SKM-1 treated with dmso at 0.1 percent for 144 hours (cell line): Measurements from ENCODE around the gene CDH24.

Experiments
- DNase-seq: peaks from one replicate; lab custom pipeline; 2025; ENCODE audit not compliant: unreplicated experiment; lab: John Stamatoyannopoulos, UW

The CDH24 gene, protein sequence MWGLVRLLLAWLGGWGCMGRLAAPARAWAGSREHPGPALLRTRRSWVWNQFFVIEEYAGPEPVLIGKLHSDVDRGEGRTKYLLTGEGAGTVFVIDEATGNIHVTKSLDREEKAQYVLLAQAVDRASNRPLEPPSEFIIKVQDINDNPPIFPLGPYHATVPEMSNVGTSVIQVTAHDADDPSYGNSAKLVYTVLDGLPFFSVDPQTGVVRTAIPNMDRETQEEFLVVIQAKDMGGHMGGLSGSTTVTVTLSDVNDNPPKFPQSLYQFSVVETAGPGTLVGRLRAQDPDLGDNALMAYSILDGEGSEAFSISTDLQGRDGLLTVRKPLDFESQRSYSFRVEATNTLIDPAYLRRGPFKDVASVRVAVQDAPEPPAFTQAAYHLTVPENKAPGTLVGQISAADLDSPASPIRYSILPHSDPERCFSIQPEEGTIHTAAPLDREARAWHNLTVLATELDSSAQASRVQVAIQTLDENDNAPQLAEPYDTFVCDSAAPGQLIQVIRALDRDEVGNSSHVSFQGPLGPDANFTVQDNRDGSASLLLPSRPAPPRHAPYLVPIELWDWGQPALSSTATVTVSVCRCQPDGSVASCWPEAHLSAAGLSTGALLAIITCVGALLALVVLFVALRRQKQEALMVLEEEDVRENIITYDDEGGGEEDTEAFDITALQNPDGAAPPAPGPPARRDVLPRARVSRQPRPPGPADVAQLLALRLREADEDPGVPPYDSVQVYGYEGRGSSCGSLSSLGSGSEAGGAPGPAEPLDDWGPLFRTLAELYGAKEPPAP

GRCh38 chr14:23056956-23057756 lies at the start of gene CDH24:
Gene CDH24 (minus strand): TSS chr14:23057520. CDS start chr14:23055733, 1,787 bp downstream.
- no peak for DNase-seq

- no peak for DNase-seq
Observed at GRCh38 chr14:23106747-23107045, 49.4 kb upstream of the CDH24 start.

GRCh38 chr14:23105348-23105824 lies 48.1 kb upstream of the CDH24 start:
- no peak for DNase-seq

DNA sequence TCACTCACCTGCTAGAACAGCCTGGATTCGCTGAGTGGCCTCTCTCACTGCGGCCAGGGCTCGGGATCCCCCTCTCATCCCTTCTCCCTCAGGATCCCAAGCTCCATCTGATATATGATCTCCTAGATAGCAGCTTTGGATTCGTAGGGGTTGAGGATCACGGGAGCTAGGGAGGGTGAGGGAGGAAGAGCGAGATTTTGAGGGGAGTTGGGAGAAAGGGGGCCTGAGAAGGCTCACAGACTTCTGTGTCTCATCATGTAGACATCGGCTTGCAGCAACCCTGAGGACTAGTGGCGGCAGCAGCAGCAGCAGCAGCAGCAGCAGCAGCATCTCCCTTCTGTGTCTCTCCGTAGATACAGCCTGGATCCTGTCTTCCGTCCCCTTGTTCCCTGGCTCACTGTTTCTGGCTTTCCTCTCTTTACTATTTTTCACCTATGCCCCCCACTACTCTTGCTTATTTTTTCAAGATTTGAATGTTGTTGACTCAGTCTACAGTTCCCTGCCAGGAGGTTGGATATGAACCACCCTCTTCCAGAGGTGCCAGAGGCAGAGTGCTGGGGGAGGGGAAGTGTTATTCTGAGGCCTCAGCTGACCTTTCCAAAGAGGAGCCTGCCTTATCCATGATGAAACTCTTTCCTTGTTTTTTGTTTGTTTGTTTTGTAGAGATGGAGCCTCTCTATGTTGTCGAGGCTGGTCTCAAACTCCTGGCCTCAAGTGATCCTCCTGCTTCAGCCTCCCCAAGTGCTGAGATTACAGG lies 47.4 kb upstream of the CDH24 start, which contains the start of gene CIROP:
TSS of gene CIROP (minus strand) at position 399 of the 757 bp plus-strand sequence. CDS start at position 330, 69 bp downstream.
- no peak for DNase-seq

DNA sequence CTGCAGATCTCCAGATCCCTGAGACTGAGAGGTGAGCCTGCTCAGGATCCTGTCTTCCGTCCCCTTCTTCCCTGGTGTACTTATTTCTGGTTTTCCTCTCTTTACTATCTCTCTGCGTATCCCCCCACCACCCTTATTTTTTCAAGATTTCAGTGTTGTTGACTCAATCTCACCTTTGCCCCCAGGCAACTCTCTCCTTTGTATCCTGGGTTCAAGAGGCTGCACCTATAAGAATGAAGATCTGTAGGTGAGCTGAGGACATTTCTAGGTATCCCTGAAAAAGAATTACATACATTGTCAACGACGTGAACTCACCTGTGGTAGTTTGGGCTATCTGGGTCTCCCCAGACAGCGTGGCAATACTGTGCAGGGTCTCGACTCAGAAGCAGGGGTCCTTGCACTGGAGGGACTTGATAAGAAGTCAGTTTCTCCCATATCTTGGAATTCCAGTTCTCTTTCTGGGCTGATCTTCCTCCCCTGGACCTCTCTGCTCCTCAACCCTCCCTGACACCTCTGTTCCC lies 46.8 kb upstream of the CDH24 start:
- no peak for DNase-seq

DNA sequence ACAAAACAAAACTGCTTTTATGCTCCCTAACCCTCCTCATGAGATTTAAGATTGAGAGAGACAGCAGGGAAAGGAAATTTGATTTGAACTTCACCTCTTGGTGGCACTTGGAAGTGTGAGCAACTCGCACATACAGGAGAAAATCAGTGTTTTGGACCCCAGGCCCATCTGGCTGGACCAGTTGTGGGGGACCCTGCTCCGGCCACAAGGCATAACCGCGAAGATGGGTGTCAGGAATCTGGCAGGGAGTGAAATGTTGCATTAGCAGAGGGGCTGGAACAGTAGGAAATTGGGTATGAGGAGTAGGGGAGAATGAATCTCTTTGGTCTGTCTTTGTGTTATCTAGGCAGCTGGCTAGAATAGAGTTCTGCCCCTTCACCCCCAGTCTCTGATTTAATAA lies 46.3 kb upstream of the CDH24 start:
- no peak for DNase-seq

DNA sequence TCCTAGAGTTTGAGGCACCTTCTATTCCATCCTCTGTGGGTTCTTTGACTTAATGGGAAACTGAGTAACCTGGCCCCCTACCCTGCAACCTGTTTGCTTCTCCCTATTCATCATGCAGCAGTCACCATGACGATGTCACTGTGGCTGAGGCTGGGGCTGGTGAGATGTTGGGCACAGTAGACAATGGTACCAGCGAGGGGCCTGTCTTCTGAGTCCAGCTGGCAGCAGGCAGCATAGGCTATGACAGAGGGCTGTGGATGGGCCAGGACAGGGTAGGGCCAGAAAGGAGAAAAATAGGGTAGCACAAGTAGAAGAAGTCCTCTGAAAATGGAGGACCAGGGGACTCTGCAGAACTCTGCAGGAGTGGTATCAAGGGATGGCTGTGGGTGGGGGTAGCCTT lies 45.5 kb upstream of the CDH24 start:
- DNase-seq = no peak

GRCh38 chr14:23101986-23102625 lies 44.8 kb upstream of the CDH24 start:
- no peak for DNase-seq

DNA sequence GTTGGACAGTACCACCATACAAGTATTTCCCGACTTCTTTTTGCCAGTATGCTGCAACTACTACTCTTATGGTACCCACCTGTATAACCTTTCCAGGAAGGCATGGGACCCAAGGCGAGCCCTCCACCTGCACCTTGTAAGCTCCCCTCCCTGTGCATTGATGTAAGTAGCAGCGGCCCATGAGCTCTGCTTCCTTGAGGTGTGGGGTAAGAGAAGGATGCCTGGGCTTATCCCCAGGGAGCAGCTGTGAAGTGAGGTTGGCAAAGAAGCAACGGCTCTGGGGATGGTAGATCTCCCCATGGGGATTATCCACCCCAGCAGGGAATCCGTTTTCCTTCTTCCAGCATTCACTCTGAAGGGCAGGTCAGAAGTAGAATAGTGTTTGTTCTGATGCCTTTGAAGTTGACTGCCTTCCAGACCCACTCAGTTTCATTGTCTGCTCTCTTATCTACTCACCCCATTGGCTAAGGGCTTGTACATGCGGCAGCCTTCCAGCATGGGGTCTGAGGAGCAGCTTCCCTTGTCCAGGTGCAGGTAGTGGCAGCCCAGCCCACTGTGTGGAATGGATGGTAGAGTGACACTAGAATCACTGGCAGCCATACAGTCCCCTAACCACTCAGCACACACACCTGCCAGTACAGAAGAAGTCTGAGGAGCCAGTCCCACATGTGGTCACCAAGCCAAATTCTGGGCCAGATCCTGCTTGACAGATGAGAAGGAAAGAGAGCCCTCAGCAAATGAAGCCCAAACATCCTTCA lies 44.1 kb upstream of the CDH24 start:
- no peak for DNase-seq

GRCh38 chr14:23099212-23099861 lies 42.0 kb upstream of the CDH24 start:
- DNase-seq = no peak

DNA sequence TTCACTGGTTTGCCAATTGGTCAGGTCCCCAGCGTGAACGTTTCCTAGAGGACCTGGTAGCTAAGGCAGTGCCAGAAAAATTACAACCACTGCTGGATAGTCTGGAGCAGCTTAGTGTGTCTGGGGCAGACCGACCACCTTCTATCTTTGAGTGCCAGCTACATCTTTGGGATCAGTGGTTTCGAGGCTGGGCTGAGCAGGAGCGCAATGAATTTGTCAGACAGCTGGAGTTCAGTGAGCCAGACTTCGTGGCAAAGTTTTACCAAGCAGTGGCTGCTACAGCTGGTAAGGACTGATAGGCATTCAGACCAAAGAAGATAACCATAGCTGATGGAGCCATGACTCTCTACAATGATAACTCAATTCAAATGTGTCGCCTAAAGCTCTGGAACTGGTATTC lies 40.5 kb upstream of the CDH24 start:
- no peak for DNase-seq

DNA sequence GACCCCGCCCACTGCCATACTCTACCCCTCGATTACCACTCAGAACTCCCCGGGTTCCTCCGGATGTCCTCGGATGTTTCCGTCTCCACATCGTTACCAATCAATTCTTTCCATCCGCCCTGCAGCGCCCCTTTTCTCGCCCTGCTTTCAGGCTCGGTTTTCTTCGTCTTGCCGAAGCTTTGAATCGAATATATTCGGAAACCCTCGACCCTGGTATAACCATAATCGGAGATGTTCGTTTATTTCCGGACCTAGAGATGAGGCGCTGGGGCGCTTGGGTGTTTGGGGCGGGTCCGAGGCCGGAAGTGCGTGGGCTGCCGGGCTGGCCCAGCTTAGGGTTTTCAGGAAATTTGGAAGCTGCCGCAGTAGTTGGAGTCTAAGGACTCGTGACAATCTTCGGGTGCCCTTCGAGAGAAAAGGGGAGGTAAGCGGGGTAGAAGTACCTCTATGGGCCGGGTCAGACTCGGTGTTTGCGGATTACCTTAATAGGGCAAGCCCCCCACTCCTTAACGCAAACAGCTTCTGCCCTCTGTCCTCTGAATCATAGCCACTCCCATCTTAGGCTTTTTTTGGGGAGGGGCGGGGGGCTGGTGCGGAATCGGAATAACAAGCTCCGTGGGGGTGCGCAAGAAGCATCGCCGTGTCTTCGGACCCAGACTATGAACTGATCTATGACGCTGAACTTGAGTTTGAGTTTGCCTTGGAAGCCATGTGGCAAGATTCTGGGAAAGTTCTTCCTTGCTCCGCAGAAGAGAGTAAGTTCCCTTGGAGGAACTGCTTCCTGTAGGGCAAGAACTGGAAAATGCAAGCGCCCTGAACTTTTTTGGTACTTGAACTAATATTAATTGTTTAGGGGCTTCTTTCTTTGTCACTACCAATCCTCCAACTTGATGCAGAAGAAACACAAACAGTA lies 38.1 kb upstream of the CDH24 start, which contains the start of gene C14orf119:
TSS of gene C14orf119 (plus strand) at position 310 of the 913 bp plus-strand sequence. CDS start 2,154 bp downstream, outside the sequence.
- no peak for DNase-seq

- DNase-seq = no peak
Observed at GRCh38 chr14:23094666-23095195, 37.4 kb upstream of the CDH24 start, which contains the start of gene ACIN1. Gene ACIN1 (minus strand): TSS chr14:23095136. CDS start chr14:23095112, 24 bp downstream.

- DNase-seq = no peak
Observed at GRCh38 chr14:23093991-23094665, 36.8 kb upstream of the CDH24 start.

- no peak for DNase-seq
Observed at GRCh38 chr14:23093526-23093925, 36.2 kb upstream of the CDH24 start.

DNA sequence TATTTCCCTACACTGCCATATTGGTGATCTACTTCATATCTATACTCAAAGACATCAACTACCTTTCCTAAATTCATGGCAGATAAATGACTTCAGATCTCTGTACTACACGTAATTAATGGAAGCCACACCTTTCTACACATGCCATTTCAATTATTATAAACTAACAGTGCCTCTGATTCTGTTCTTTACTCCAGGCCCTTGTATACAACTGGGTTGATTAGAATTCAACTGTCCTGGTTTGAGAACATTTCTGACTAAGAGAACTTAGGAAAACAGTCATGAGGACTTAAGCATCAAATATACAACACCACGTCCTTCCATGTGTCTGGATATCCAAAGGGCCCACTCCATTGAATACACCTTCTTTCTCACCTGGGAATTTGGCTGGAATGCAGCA lies 35.8 kb upstream of the CDH24 start:
- no peak for DNase-seq
